LNCaP clone FGC (cell line): ENCODE measurements around the gene OR10A4.

ENCODE experiments used
- DNase-seq: peaks from one replicate; pipeline ENCODE4 v3.0.0-alpha.2; 2011; ENCODE audit warnings: low read depth
- H3K4me3 ChIP-seq: 2 replicates; pipeline ENCODE4 v1.5.1; 2011; ENCODE audit warnings: mild to moderate bottlenecking, low read depth, low read length, control low read depth
- TF ChIP-seq, protein P1 (sequence below): IDR thresholded peaks from 2 replicates; pipeline ENCODE4 v1.5.1; 2012; ENCODE audit warnings: mild to moderate bottlenecking; ENCODE audit not compliant: control insufficient read depth, insufficient read depth; ENCODE audit errors: extremely low read depth

Gene OR10A4

DNA sequence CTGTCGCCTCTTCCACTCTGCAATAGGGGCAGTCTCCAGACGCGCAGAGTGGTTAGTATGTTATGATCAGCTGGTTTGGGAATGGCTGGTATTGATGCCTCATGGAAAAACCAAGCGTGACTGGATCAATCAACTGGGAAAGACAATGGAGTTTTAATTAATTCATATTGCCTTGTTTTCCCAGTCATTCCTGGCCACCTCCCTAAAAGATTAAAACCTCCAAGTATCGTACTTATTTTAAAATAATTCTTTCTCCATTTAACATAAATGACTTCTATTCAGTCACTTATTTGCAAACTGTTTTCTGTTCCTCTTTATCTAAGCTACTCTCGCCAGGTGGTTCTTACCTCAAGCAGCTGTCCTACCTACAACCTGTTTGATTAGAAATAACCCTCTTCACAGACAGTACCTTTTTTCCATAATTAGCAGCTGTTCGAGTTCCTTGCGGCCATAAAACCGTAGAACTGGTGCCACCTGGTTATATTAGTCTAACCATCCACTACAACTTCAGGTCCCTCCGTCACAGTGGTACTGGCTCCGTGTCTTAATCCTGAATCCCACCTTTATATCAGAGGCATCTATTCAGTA is 50.7 kb downstream of the OR10A4 start:
- TF ChIP-seq, protein P1, sequence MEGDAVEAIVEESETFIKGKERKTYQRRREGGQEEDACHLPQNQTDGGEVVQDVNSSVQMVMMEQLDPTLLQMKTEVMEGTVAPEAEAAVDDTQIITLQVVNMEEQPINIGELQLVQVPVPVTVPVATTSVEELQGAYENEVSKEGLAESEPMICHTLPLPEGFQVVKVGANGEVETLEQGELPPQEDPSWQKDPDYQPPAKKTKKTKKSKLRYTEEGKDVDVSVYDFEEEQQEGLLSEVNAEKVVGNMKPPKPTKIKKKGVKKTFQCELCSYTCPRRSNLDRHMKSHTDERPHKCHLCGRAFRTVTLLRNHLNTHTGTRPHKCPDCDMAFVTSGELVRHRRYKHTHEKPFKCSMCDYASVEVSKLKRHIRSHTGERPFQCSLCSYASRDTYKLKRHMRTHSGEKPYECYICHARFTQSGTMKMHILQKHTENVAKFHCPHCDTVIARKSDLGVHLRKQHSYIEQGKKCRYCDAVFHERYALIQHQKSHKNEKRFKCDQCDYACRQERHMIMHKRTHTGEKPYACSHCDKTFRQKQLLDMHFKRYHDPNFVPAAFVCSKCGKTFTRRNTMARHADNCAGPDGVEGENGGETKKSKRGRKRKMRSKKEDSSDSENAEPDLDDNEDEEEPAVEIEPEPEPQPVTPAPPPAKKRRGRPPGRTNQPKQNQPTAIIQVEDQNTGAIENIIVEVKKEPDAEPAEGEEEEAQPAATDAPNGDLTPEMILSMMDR: no peak
- no peak for DNase-seq

More for the DNA sequence above, 50.7 kb downstream of the OR10A4 start:
- H3K4me3 ChIP-seq: peak overlapping the region; percentile 68
